Ramos (cell line): ENCODE results near the gene DDX27.
"Not testable (repeated sequence)": the region's sequence is repeated elsewhere in the genome, so short reads cannot be mapped to it uniquely, and the experiment has no call there.

Source experiments
- in situ Hi-C: fragments of 300-500 bp; cut with MboI; formaldehyde crosslinking; loops from one replicate; pipeline ENCODE4 v1.14.3; 2022; ENCODE audit warnings: low sequenced_read_pairs; ENCODE audit not compliant: unreplicated experiment

DDX27 gene

DNA sequence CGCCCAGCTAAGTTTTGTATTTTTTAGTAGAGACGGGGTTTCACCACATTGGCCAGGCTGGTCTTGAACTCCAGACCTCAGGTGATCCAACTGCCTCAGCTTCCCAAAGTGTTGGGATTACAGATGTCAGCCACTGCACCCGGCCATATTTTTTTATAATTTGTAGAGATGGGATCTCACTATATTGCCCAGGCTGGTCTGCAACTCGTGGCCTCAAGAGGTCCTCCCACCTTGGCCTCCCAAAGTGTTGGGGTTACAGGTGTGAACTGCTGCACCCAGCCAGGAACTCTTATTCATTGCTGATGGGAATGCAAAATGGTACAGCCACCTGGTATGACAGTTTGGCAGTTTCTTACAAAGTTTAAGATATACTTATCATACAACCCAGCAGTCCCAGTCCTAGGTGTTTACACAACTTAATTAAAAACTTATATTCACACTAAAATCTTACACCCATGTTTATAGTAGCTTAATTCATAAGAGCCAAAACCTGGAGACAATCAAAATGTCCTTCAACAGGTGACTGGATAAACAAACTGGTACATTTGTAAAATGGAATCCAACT lies 19.4 kb upstream of the DDX27 start:
- in situ Hi-C loops, result no loop called here

DNA sequence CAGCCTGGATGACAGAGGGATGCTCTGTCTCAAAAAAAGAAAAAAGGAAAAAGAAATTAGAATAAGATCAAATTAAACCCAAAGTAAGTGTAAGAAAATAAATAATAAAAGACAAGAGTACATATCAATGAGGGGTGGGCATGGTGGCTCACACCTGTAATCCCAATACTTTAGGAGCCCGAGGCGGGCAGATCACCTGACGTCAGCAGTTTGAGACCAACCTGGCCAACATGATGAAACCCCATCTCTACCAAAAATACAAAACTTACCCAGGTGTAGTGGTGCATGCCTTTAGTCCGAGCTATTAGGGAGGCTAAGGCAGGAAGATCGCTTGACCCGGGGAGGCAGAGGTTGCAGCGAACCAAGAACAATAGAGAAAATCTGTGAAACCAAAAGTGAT lies 16.2 kb upstream of the DDX27 start:
- in situ Hi-C loops, result no loop called here

DNA sequence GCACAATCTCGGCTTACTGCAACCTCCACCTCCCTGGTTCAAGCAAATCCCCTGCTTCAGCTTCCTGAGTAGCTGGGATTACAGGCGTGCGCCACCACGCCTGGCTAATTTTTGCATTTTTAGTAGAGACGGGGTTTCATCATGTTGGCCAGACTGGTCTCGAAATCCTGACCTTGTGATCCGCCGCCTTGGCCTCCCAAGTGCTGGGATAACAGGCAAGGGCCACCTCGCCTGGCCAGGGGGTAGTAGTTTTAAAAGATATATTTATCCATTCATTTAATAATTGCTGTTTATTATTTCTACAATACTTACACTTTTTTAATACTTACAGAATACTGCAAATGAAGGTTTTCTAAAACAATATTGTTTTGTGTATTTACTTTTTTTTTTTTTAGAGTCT lies 15.5 kb upstream of the DDX27 start:
- in situ Hi-C loops, result no loop called here

DNA sequence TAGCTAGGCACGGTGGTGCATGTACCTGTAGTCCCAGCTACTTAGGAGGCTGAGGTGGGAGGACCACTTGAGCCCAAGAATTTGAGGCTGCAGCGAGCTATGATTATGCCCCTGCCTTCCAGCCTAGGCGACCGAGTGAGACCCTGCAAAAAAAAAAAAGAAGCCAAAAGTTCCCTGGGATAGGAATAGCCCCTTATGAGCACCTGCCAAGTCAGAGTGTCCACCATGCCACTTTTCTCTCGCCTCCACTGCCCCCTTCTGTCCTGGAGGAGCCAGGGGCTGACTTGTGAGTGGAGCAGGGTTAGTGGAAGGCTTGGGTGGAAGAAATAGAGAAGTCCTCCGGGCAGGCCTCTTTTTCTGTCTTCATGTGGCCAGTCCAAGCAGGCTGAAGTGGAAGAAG lies 12.1 kb upstream of the DDX27 start:
- in situ Hi-C loops, result no loop called here

DNA sequence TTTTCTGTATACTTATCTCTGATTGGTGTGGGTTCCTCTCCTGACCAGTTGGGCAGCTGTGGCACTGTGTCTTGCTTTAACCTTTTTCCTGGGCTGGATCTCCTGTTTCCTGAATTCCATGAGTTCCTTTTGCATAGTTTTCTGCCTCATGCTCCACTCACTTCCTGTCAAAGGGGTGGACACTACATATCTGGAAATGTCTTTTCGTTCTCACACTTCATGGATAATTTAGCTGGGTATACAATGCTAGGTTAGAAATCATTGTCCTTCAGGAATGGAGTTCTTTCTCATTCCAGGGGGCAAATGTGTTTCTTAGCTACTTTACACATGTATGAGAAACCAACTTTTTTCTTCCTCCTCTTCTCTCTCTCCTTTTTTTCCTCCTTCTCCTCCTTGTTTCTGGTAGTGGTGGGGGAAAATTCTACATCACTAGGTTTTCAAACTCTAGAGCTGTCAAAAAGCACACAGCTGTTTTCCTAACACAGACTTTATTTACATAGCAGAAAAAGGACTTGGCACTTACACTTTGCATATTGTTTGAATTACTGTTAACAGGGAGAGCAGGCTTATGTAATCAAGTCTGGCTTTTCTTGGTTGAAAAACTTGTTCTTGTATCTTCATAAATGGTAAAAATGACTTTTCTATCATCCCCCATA lies 9.0 kb upstream of the DDX27 start:
- in situ Hi-C loops, result loop anchor here (5.0 kb wide), 1 partner anchor 78 kb away; no protein-coding TSS in a partner anchor

DNA sequence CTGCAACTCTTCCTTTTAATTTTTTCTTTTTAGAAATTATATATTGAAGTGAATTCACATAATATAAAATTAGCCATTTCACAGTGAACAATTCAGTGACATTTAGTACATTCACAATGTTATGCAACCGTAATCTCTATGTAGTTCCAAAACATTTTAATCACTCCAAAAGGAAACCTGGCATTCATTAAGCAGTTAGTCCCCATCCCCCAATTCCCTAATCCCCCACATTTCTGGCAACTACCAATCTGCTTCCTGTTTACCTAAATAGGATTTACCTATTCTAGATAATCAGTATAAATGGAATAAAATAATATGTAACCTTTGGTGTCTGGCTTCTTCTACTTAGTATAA lies 8.5 kb upstream of the DDX27 start:
- in situ Hi-C loops, result loop anchor here (5.0 kb wide), 1 partner anchor 78 kb away; no protein-coding TSS in a partner anchor

DNA sequence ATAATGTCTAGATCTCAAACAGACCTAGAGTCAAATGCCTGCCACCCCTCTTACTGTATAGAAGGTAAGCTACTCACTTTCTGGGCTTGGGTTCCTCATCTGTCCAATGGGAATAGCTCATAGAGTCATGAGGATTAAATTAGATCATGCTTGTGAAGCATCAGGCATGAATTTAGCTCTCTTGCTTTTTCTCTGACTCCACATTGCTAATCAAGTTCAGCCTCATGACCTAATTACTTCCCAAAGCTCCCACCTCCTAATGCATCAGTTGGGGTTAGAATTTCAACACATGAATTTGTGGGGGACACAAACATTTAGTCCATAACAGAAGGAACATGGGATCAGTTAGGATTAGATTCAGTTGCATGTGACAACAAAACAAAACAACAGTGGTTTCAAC lies 4.6 kb upstream of the DDX27 start:
- in situ Hi-C loops, result loop anchor here (5.0 kb wide), 1 partner anchor 82 kb away; no protein-coding TSS in a partner anchor

DNA sequence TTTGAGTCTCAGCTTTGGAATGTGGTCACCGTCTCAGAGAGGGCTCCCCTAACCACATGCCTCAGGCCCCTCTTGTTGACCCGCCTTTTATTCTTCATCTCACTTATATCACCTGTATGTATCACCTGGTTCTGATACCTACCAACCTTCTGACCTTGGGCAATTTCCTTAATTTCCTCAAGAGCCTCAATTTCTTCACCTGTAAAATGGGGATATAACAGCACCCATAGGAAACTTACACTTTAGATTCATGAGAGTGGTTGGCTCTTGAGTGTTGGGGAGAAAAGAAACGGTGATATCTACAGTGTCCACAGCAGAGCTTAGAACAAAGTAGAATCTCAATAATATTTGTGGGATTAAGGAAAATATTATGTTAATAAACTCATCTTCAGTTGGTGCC lies 4.0 kb upstream of the DDX27 start:
- in situ Hi-C loops, result no loop called here

DNA sequence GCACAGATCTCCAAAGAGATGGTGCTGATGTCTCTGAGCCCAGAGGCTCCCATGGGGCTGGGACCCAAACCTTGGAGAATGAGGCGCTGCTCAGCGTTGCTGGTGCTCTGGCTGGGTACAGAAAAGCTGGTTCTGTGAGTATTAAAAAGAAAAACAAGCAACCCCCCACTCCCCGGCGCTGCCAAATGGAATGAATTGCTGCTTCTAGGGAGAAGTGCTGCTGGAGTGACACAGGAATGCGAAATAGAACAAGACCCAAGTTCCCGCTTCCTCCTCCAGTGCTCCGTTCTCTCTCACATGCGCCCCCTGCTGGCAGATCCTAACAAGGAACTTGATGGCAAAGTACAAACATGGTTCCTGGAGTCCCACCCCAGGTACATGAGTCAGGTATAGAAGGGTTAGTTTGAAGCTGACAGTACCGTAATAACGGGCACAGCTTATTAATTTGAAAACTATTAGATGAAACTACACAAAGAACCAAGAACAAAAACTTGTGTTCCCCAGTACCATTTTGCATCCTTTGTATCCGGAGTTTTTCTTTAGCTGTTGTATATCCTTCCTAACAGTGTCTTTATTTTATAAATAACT lies 2.1 kb upstream of the DDX27 start:
- in situ Hi-C loops, result no loop called here

DNA sequence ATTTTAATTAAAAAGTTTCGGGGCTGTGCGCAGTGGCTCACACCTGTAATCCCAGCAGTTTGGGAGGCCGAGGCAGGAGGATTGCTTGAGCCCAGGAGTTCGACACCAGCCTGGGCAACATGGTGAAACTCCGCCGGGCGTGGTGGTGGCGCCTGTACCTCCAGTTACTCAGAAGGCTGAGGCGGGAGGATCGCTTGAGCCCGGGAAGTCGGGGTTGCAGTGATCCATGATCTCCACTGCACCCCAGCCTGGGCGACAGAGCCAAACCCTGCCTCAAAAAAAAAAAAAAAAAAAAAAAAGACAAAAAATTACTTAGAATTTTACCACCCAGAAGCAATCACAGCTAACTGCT lies 501 bp upstream of the DDX27 start:
- in situ Hi-C loops, result not testable (repeated sequence)

DNA sequence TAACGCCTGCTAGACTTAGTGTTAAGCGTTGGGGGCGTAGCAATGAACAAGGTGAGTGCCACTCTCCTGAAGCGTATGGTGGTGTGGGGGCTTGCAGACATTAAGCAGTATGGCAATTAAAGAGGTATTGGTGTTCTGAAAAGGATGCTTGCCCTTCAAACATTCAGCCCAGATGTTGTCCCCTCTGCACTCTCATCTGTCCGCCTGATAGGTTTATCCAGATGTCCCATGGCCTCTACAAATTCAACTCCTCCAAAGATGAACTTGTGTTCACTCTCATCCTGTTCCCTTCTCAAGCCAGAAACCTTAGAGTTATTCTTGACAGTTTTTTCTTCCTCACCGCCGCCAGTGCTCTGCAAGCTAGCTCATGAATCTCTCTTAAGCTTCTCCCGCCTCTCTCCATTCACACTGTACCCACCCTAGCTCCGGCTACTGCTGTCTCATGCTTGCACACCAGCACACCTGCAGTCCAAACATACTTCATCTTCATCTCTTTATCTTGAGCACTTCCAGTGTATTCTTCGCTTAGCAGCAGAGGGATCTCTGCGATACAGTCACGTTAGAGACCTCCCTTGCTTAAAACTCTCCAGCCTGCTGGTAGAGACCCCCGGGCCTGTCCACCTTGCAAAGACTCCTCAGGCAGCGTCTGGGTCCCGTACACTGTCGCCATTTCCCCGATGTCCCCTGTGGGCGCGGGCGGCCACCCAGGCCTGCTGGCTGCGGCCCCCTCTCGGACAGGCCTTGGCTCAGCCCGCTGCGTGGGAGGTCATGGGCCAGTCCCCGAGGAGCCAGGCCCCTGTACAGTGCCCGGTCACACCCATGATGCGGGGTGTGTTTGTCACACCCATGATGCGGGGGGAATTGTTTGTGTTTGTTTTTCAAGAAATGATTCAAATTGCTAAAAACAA lies 962 bp downstream of the DDX27 start:
- in situ Hi-C loops, result no loop called here

DNA sequence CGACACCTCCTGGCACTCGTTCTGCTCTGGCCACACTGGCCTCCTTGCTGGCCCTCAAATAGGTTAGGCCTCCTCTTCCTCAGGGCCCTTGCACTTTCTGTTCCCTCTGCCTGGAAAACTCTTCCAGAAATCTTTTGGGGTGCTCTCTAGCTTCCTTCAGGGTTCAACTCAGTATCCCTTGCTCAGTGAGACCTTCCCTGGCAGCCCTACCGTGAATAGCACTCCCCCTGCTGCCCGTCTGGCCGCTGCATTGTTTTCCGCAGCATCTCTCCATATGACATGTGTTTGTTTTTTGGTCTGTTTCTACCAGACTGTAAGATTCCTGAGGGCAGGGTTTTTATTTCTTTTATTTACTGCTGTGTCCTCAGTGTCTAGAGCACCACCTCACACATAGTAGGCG lies 6.7 kb downstream of the DDX27 start:
- in situ Hi-C loops, result no loop called here

DNA sequence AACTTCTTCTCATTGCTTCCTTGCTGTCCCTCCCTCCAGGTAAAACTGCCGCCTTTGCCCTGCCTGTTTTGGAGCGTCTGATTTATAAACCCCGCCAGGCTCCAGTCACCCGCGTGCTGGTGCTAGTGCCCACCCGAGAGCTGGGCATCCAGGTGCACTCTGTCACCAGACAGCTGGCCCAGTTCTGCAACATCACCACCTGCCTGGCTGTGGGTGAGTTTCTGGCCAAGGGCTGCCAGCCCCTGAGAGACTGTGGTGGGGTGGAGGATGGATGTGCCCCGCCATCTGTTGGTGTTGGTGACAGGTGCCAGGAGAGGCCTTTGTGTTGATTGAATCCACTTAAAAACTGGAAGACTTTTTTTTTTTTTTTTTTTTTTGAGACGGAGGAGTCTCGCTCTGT lies 9.5 kb downstream of the DDX27 start:
- in situ Hi-C loops, result no loop called here

DNA sequence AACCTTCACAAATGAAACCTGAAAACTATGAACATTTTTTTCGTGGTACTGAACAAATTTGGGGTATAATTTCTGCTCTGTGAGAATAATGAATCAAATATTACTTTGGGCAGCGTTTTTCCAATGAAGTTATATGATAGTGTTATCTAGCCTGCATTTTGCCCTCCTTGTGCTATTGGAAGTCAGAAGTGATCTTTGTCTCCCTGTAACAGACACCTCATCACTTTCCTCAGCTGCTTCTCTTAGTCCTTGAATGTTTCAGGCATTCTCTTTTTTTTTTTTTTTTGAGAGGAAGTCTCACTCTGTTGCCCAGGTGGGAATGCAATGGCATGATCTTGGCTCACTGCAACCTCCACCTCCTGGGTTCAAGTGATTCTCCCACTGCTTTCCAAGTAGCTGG lies 10.2 kb downstream of the DDX27 start:
- in situ Hi-C loops, result no loop called here

DNA sequence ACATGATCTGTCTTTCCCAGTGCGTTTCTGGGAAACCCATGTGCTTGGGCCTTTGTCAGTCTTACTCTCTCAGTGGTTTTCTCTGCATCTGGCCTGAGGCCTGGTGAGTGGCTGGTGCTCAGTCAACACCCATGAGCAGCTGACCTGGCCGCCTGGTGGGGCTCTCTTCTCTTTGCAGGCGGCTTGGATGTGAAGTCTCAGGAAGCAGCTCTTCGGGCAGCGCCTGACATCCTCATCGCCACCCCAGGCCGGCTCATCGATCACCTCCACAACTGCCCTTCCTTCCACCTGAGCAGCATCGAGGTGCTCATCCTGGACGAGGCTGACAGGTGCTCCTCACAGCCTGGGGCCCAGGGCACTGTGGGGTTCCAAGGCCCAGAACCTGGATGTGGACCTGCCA lies 10.8 kb downstream of the DDX27 start:
- in situ Hi-C loops, result loop anchor here (10.0 kb wide), 1 partner anchor 175 kb away; no protein-coding TSS in a partner anchor

DNA sequence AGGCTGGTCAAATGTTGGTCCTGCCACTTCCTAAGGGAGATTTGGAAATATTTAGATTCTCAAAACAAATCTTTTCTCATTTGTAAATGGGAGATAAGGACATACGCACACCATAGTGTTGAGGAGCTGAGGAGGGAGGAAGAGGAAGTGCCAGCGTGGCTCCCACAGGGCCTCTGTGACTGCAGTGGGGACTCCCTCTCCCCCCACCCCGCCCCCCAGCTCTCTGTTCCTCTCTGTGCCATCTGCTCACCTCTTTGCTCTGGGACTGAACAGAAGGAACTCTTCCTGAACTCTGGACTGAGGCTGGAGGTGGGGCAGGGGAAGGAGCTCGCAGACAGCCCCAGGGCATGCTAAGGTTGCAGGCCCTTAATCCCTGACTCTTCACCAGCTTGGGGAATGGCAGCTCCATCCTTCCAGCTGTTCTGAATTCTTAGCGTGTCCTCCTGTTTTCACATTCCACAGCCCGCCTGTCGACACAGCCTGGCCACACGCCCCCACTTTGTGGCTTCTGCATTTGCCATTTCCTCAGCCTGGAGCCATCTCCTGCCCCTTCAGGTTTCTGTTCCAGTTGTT lies 11.4 kb downstream of the DDX27 start:
- in situ Hi-C loops, result loop anchor here (10.0 kb wide), 1 partner anchor 174 kb away; no protein-coding TSS in a partner anchor

DNA sequence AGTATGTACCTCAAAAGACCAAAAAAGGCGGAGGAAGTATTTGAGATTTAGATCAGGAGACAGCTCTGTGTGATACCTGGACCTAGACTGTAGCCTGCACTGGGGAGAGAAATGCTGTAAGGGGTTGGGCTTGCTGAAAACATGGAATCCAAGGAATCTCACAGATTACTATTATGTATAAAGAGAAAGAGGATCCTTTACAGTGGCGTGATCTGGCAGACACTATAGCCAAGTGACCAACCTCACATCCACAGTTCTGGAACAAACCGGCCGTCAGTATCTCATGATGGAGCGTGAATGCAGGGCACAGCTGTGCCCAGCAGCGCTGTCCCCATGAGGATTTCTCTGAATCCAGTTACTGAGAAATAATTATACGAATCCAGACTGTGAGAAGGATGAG lies 12.3 kb downstream of the DDX27 start:
- in situ Hi-C loops, result loop anchor here (10.0 kb wide), 1 partner anchor 173 kb away; no protein-coding TSS in a partner anchor

DNA sequence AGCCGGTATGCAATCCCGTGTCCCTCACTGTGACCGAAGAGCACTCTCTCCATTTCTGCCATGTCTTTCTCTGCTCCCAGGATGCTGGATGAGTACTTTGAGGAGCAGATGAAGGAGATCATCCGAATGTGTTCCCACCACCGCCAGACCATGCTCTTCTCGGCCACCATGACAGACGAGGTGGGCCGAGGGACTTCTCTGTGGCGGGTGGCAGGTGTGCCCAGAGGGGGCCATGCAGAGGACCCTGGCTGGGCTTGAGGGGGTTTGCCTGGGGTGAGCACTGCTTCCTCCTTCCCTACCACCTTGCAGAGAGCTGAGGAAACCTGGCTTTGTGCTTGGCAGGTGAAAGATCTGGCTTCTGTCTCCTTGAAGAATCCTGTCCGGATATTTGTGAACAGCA lies 14.0 kb downstream of the DDX27 start:
- in situ Hi-C loops, result loop anchor here (10.0 kb wide), 1 partner anchor 172 kb away; no protein-coding TSS in a partner anchor

DNA sequence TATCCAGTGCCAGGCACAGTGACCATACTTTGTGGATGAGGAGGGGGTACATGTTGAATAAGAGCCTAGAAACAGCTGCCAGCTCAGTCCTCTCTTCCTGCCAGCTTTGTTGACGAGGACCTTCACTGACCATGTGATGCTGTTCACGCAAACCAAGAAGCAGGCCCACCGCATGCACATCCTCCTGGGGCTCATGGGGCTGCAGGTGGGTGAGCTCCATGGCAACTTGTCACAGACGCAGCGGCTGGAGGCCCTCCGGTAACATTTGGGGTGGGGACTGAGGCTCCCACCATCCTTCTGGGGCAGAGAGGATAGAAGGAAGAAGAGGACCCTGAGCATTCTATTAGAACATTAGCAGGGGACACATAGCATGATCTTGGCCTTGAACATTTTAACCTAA lies 15.6 kb downstream of the DDX27 start:
- in situ Hi-C loops, result loop anchor here (10.0 kb wide), 1 partner anchor 170 kb away; no protein-coding TSS in a partner anchor

DNA sequence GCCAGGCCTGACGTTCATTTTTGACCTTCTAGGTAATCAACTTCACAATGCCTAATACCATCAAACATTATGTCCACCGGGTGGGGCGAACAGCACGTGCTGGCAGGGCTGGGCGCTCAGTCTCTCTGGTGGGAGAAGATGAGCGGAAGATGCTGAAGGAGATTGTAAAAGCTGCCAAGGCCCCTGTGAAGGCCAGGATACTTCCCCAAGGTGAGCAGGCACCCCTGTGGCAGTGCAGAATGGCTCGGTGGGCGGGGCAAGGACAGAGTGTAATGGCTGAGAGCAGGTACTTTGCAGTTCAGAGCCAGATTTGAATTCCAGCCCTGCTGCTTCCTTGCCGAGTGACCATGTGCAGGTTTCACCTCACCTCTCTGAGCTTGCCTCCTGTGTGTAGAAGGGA lies 17.1 kb downstream of the DDX27 start:
- in situ Hi-C loops, result loop anchor here (10.0 kb wide), 1 partner anchor 168 kb away; no protein-coding TSS in a partner anchor
